ENCODE measurements around the gene WNT4. TPM values are rescaled to one million over a fixed set of nuclear protein-coding genes. Genes with fewer than 3 reads are reported as not detected.

WNT4 gene
- polyA plus RNA-seq, 3 donors: not detected

DNA sequence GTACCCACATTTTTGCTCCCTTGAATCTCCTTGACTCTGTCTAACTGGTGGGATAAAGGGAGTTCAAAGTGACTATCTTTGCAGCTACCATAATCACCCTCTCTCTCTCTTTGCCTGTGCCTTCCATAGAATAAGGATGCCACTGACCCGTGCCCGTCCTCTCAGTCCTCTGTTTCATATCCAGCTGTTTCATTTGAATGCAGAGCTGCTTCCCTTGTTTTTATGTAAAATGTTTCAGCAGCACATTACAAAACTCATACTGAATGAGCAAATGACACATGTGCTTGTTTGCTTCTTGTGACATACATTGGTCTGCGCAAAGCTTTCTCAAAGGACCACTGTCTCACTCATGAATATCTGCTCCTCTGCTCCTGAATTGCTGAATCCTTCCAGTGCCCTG is 52.0 kb downstream of the WNT4 start:
- no CpG with 5 or more reads among the region's 3 CpGs for WGBS (ENCODE audit: insufficient coverage)
- H3K36me3 ChIP-seq (replicated peaks in 1 of 2; ENCODE audit: control insufficient read depth in 1 of 2, insufficient read depth in 2 of 2, low read length in 2 of 2): peaks cover 70 to 90% of the 10 kb centered on the region in 2 donors

DNA sequence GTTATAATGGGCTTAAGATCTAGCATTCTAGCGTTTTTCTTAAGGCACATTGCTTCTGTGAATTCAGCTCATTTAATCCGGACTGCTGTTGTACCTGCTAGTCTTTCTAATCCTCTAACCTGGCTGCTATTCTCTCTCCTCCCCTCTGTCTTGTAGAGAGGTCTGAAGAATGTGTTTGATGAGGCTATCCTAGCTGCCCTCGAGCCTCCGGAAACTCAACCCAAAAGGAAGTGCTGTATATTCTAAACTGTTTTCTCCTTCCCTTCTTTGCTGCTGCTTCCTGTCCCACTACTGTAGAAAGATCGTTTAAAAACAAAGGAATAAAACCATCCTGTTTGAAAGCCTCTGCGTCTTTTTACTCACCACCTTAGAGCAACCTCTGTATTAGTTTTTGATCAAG is 53.1 kb downstream of the WNT4 start:
- Histone ChIP-seq H3K9ac (ENCODE audit: insufficient read depth, low read length, poor library complexity, severe bottlenecking) (no peak overlapping the region), H4K20me1 (ENCODE audit: insufficient read depth, low read length) (peaks cover 100% of the 10 kb centered on the region), H3K27ac (ENCODE audit: low read depth in 1 of 2, low read length in 2 of 2) (peak overlapping the region; percentile 20 to 73), H2AFZ (ENCODE audit: insufficient read depth, low read depth, low read length, poor library complexity, severe bottlenecking) (no peak overlapping the region), H3K27me3 (ENCODE audit: control insufficient read depth in 2 of 2, insufficient read depth in 2 of 2, low read length in 2 of 2) (no peaks in the 10 kb centered on the region), H3K79me2 (ENCODE audit: insufficient read depth, low read length) (peaks cover 95% of the 10 kb centered on the region), H3K36me3 (replicated peaks in 1 of 2; ENCODE audit: control insufficient read depth in 1 of 2, insufficient read depth in 2 of 2, low read length in 2 of 2) (peaks cover 69 to 92% of the 10 kb centered on the region in 2 donors), H3K4me3 (replicated peaks in 1 of 3; ENCODE audit: low read depth in 2 of 3, low read length in 3 of 3) (peak overlapping the region in 1 of 3 experiments; percentile 37), H3K4me1 (ENCODE audit: control insufficient read depth in 1 of 2, insufficient read depth in 2 of 2, low read length in 2 of 2) (peaks cover 28 to 41% of the 10 kb centered on the region in 2 donors), H3K9me3 (replicated peaks in 1 of 2; ENCODE audit: control insufficient read depth in 1 of 2, insufficient read depth in 1 of 2, low read length in 2 of 2) (no peaks in the 10 kb centered on the region), H3K4me2 (replicated peaks; ENCODE audit: extremely low read depth, low read length, poor library complexity, severe bottlenecking) (peak overlapping the region; percentile 64)
- no peak for DNase-seq
- WGBS (ENCODE audit: insufficient coverage): no CpG with 5 or more reads among the region's 6 CpGs
- Mint-ChIP-seq H3K36me3 (peaks cover 72 to 90% of the 10 kb centered on the region in 2 donors), H3K4me1 (peaks cover 44% of the 10 kb centered on the region), H3K27me3 (ENCODE audit: low read depth in 3 of 3) (no peaks in the 10 kb centered on the region), H3K9me3 (no peaks in the 10 kb centered on the region), H3K27ac (peak overlapping the region; percentile 63 to 90 (median 83)), H3K4me3 (peak overlapping the region in 1 of 2 donors; percentile 5)
- TF ChIP-seq, protein P1, sequence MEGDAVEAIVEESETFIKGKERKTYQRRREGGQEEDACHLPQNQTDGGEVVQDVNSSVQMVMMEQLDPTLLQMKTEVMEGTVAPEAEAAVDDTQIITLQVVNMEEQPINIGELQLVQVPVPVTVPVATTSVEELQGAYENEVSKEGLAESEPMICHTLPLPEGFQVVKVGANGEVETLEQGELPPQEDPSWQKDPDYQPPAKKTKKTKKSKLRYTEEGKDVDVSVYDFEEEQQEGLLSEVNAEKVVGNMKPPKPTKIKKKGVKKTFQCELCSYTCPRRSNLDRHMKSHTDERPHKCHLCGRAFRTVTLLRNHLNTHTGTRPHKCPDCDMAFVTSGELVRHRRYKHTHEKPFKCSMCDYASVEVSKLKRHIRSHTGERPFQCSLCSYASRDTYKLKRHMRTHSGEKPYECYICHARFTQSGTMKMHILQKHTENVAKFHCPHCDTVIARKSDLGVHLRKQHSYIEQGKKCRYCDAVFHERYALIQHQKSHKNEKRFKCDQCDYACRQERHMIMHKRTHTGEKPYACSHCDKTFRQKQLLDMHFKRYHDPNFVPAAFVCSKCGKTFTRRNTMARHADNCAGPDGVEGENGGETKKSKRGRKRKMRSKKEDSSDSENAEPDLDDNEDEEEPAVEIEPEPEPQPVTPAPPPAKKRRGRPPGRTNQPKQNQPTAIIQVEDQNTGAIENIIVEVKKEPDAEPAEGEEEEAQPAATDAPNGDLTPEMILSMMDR (IDR thresholded peaks at IDR 0.05): no peak
- intact Hi-C loops (cut with micrococcal nuclease): loop anchor here in 1 of 2 donors (5.0 kb wide), 1 partner anchor 37 kb away; the partner anchor contains the start of gene CDC42

More for the DNA sequence above, 52.0 kb downstream of the WNT4 start:
- DNase-seq: no peak
- Mint-ChIP-seq H3K36me3 (peaks cover 73 to 90% of the 10 kb centered on the region in 2 donors), H3K27ac (peak overlapping the region in 5 of 7 donors; percentile 63 to 84 (median 73)), H3K4me1 (peaks cover 44% of the 10 kb centered on the region), H3K4me3 (no peak overlapping the region), H3K9me3 (no peaks in the 10 kb centered on the region), H3K27me3 (ENCODE audit: low read depth in 3 of 3) (no peaks in the 10 kb centered on the region)
- Histone ChIP-seq H3K27ac (ENCODE audit: low read depth in 1 of 2, low read length in 2 of 2) (peak overlapping the region in 1 of 2 donors; percentile 73), H3K9ac (ENCODE audit: insufficient read depth, low read length, poor library complexity, severe bottlenecking) (no peak overlapping the region), H3K27me3 (ENCODE audit: control insufficient read depth in 2 of 2, insufficient read depth in 2 of 2, low read length in 2 of 2) (no peaks in the 10 kb centered on the region), H3K4me2 (replicated peaks; ENCODE audit: extremely low read depth, low read length, poor library complexity, severe bottlenecking) (no peak overlapping the region), H4K20me1 (ENCODE audit: insufficient read depth, low read length) (peaks cover 100% of the 10 kb centered on the region), H3K79me2 (ENCODE audit: insufficient read depth, low read length) (peaks cover 92% of the 10 kb centered on the region), H3K9me3 (replicated peaks in 1 of 2; ENCODE audit: control insufficient read depth in 1 of 2, insufficient read depth in 1 of 2, low read length in 2 of 2) (no peaks in the 10 kb centered on the region), H2AFZ (ENCODE audit: insufficient read depth, low read depth, low read length, poor library complexity, severe bottlenecking) (no peak overlapping the region), H3K4me1 (ENCODE audit: control insufficient read depth in 1 of 2, insufficient read depth in 2 of 2, low read length in 2 of 2) (peaks cover 28 to 41% of the 10 kb centered on the region in 2 donors), H3K4me3 (replicated peaks in 1 of 3; ENCODE audit: low read depth in 2 of 3, low read length in 3 of 3) (no peak overlapping the region)
- intact Hi-C loops (cut with micrococcal nuclease): no loop called here
- TF ChIP-seq, protein P1 (IDR thresholded peaks at IDR 0.05): no peak
